Panc1 (cell line): ENCODE results near the gene RBM14. TPM values are rescaled to one million over a fixed set of nuclear protein-coding genes. Genes with fewer than 3 reads are reported as not detected.

Source experiments
- ATAC-seq: fragments of 200-7000 bp; cut with Tn5 transposase; 2 replicates; pipeline ENCODE4 v1.9.1; 2020; ENCODE audit warnings: mild to moderate bottlenecking, moderate library complexity
- Bru-seq: library from RNA; stranded (reverse); fragments of 400-500 nt; gene quantifications from one replicate; lab custom pipeline; 2021; lab: Mats Ljungman, UMichigan
- BruChase-seq, 2 experiments: library from RNA; stranded (reverse); fragments of 400-500 nt; gene quantifications; one replicate each; lab custom pipeline; 2021; lab: Mats Ljungman, UMichigan
- BruUV-seq: library from RNA; stranded (reverse); fragments of 400-500 nt; replicated peaks from 2 replicates; lab custom pipeline; 2021; lab: Mats Ljungman, UMichigan
- CTCF ChIA-PET: fragments of 300-600 bp; sonication (Branson Sonifier 250); formaldehyde crosslinking; loops from one replicate; lab custom pipeline; 2022; ENCODE audit warnings: antibody characterized with exemption; lab: Charles Lee
- POLR2A ChIA-PET: fragments of 300-600 bp; sonication (Branson Sonifier 250); formaldehyde crosslinking; loops from one replicate; lab custom pipeline; 2022; ENCODE audit warnings: antibody characterized with exemption; lab: Charles Lee
- DNase-seq: peaks from one replicate; pipeline ENCODE4 v3.0.0-alpha.2; 2010; ENCODE audit warnings: low read depth, low spot score
- H3K27ac ChIP-seq: 2 replicates; pipeline ENCODE4 v1.5.1; 2011; ENCODE audit warnings: mild to moderate bottlenecking, low read length, inconsistent platforms
- H3K27me3 ChIP-seq: fragments of 200-500 bp; sonication (Bioruptor generic); 2 replicates; pipeline ENCODE4 v1.6.0; 2014; ENCODE audit warnings: low read length, inconsistent platforms; ENCODE audit not compliant: control insufficient read depth, insufficient read depth
- H3K36me3 ChIP-seq: fragments of 200-500 bp; sonication (Bioruptor generic); 2 replicates; pipeline ENCODE4 v1.5.1; 2014; ENCODE audit warnings: inconsistent platforms, mild to moderate bottlenecking, low read length, moderate library complexity; ENCODE audit not compliant: control insufficient read depth, insufficient read depth
- H3K4me1 ChIP-seq: 2 replicates; pipeline ENCODE4 v1.5.1; 2011; ENCODE audit warnings: inconsistent platforms, mild to moderate bottlenecking, low read length, moderate library complexity; ENCODE audit not compliant: control insufficient read depth, insufficient read depth
- H3K4me3 ChIP-seq, 2 experiments: 2 replicates each; pipeline ENCODE4 v1.5.1; 2011 to 2012; ENCODE audit warnings: low read depth in 2 of 2, low read length in 2 of 2, mild to moderate bottlenecking in 2 of 2, inconsistent platforms in 1 of 2, moderate library complexity in 1 of 2
- H3K9me3 ChIP-seq: fragments of 200-500 bp; sonication (Bioruptor generic); 2 replicates; pipeline ENCODE4 v1.5.1; 2014; ENCODE audit warnings: low read depth, mild to moderate bottlenecking, inconsistent platforms, low read length, moderate library complexity; ENCODE audit not compliant: control insufficient read depth, insufficient read depth
- CTCF ChIP-seq: fragments of 450-650 bp; IDR thresholded peaks from 2 replicates; pipeline ENCODE4 v1.5.1; 2017; ENCODE audit warnings: mild to moderate bottlenecking
- POLR2AphosphoS5 ChIP-seq: IDR thresholded peaks from 2 replicates; pipeline ENCODE4 v1.6.1; 2012; ENCODE audit warnings: mild to moderate bottlenecking, low read depth, low read length, moderate library complexity
- REST ChIP-seq, 2 experiments: IDR thresholded peaks; 2 replicates each; pipeline ENCODE4 v1.6.1; 2011 to 2012; ENCODE audit warnings: low read depth in 2 of 2, control low read depth in 1 of 2, low read length in 1 of 2, mild to moderate bottlenecking in 1 of 2, moderate library complexity in 1 of 2; ENCODE audit not compliant: insufficient read depth in 1 of 2
- SIN3A ChIP-seq: IDR thresholded peaks from 2 replicates; pipeline ENCODE4 v1.6.1; 2012; ENCODE audit warnings: low read depth, mild to moderate bottlenecking, low read length, moderate library complexity, borderline replicate concordance; ENCODE audit not compliant: insufficient read depth
- TCF7L2 ChIP-seq: IDR thresholded peaks from 2 replicates; pipeline ENCODE4 v1.6.1; 2011; ENCODE audit warnings: mild to moderate bottlenecking, low read depth, low read length, inconsistent platforms
- in situ Hi-C: cut with HindIII; loops from 2 replicates; pipeline ENCODE4 v1.10.0; 2016; ENCODE audit warnings: low sequenced_read_pairs, low pct_unique_long_range_greater_than_20kb
- intact Hi-C: fragments of 100-400 bp; cut with micrococcal nuclease; formaldehyde crosslinking; loops from one replicate; pipeline ENCODE4 v1.10.0; 2022; ENCODE audit not compliant: unreplicated experiment
- long read RNA-seq: library from polyadenylated mRNA; unstranded; transcript quantifications from one replicate; pipeline ENCODE4 v2.0.0, GENCODE V29; 2021; ENCODE audit not compliant: unreplicated experiment
- polyA plus RNA-seq: library from polyadenylated mRNA; unstranded; fragments of >200 nt; gene quantifications from one replicate; pipeline ENCODE4 v1.2.1, GENCODE V29; 2012; ENCODE audit warnings: missing spikeins; ENCODE audit not compliant: insufficient read length
- total RNA-seq: library from RNA; stranded (reverse); gene quantifications from one replicate; pipeline ENCODE4 v1.2.1, GENCODE V29; 2021; ENCODE audit not compliant: unreplicated experiment

The RBM14 gene
- total RNA-seq: 93.9 TPM
- 62.5 TPM for polyA plus RNA-seq
- Bru-seq, nascent RNA: percentile 97 among the genes with signal in this experiment
- percentile 99 among the genes with signal in this experiment for BruChase-seq, experiment 1, labeled RNA remaining after a 2-hour chase
- percentile 99 among the genes with signal in this experiment for BruChase-seq, experiment 2, labeled RNA remaining after a 6-hour chase
- long read RNA-seq, transcript RBM14-201 (3 exons, 2,828 nt): major isoform, 48 of 90 reads
- long read RNA-seq, partial matches to known transcripts: 41 of 90 reads
- long read RNA-seq, other reads (novel, unspliced or antisense): 1 of 90 reads

GRCh38 chr11:66616379-66617154 is at the start of gene RBM14:
TSS of gene RBM14 (plus strand) at chr11:66616630. CDS start at chr11:66616721, 91 bp downstream.
- Histone ChIP-seq H3K27ac (peak within 1 kb of the TSS; percentile 96), H3K27me3 (no peaks in the 10 kb centered on the region), H3K4me3 (peak within 1 kb of the TSS; percentile 84 to 99), H3K4me1 (peaks cover 23% of the 10 kb centered on the region), H3K36me3 (peaks cover 6% of the 10 kb centered on the region), H3K9me3 (no peaks in the 10 kb centered on the region)
- ATAC-seq (peak; percentile 98), DNase-seq (peak; percentile 96)
- TF ChIP-seq TCF7L2 (peak; percentile 30; the same call in 1 of the 2 replicates), REST (IDR thresholded peaks at IDR 0.05; ENCODE audit: insufficient read depth in 1 of 2, low read depth in 2 of 2, low read length in 1 of 2) (0 out of 4 replicates have a peak, but pooled peaks of 1 of the 2 experiments have one; percentile 62), SIN3A (peak; percentile 68), CTCF (no peak), POLR2AphosphoS5 (peak; percentile 98)
- ChIA-PET CTCF (interaction anchor here (0.5 kb wide), 1 partner anchor 765 kb away, joined by 6 read pairs; no protein-coding TSS in a partner anchor), POLR2A (interaction anchor here (0.6 to 2.6 kb wide), 6 partner anchors 13 to 282 kb away, joined by 3 to 13 read pairs (median 6); partner anchors contain the start of gene RBM4)
- intact Hi-C loops (no loop called here), in situ Hi-C loops (no loop called here)
- BruUV-seq: no TSS peak

- TF ChIP-seq REST (IDR thresholded peaks at IDR 0.05; ENCODE audit: insufficient read depth in 1 of 2, low read depth in 2 of 2, low read length in 1 of 2) (no peak), CTCF (no peak), TCF7L2 (no peak), POLR2AphosphoS5 (no peak), SIN3A (no peak)
- H3K9me3 ChIP-seq: no peaks in the 10 kb centered on the region
- ChIA-PET CTCF (no interaction called here), POLR2A (interaction anchor here (0.6 kb wide), 1 partner anchor 805 kb away, joined by 3 read pairs; no protein-coding TSS in a partner anchor)
- intact Hi-C loops (no loop called here), in situ Hi-C loops (no loop called here)
- H3K4me3 ChIP-seq: peak overlapping the region; percentile 45 to 47
- BruUV-seq: no TSS peak
- DNase-seq (no peak), ATAC-seq (no peak)
- H3K4me1 ChIP-seq: no peaks in the 10 kb centered on the region
- no peaks in the 10 kb centered on the region for H3K27me3 ChIP-seq
- no peak overlapping the region for H3K27ac ChIP-seq
- no peaks in the 10 kb centered on the region for H3K36me3 ChIP-seq
Observed at GRCh38 chr11:66567787-66568123, 48.7 kb upstream of the RBM14 start.
